ENCODE data around the gene ERICH6B.

Gene ERICH6B

GRCh38 chr13:45598597-45598996 lies 16.9 kb downstream of the ERICH6B start:
- no peak for DNase-seq

- DNase-seq, result no peak
Observed at GRCh38 chr13:45596800-45597475, 18.6 kb downstream of the ERICH6B start.

- DNase-seq, result no peak
Observed at GRCh38 chr13:45595965-45596364, 19.6 kb downstream of the ERICH6B start.

- DNase-seq, result no peak
Observed at GRCh38 chr13:45594764-45595163, 20.8 kb downstream of the ERICH6B start.

- DNase-seq, result no peak
Observed at GRCh38 chr13:45594227-45594626, 21.3 kb downstream of the ERICH6B start.

- no peak for DNase-seq
Observed at GRCh38 chr13:45592758-45593157, 22.8 kb downstream of the ERICH6B start.

- no peak for DNase-seq
Observed at GRCh38 chr13:45590066-45590465, 25.5 kb downstream of the ERICH6B start.

GRCh38 chr13:45587897-45588296 lies 27.6 kb downstream of the ERICH6B start:
- no peak for DNase-seq

GRCh38 chr13:45584816-45585215 lies 30.7 kb downstream of the ERICH6B start:
- DNase-seq, result no peak

GRCh38 chr13:45582408-45583076 lies 33.0 kb downstream of the ERICH6B start:
- no peak for DNase-seq

- no peak for DNase-seq
Observed at GRCh38 chr13:45576466-45576865, 39.1 kb downstream of the ERICH6B start.

GRCh38 chr13:45575830-45576180 lies 39.7 kb downstream of the ERICH6B start:
- no peak for DNase-seq

- no peak for DNase-seq
Observed at GRCh38 chr13:45575146-45575829, 40.3 kb downstream of the ERICH6B start.

- DNase-seq, result no peak
Observed at GRCh38 chr13:45565331-45565730, 50.2 kb downstream of the ERICH6B start.

GRCh38 chr13:45564133-45564776 lies 51.3 kb downstream of the ERICH6B start:
- DNase-seq, result peak; percentile 34

- no peak for DNase-seq
Observed at GRCh38 chr13:45554604-45555109, 60.9 kb downstream of the ERICH6B start.

- DNase-seq, result no peak
Observed at GRCh38 chr13:45548281-45548680, 67.3 kb downstream of the ERICH6B start.

GRCh38 chr13:45546410-45546765 lies 69.2 kb downstream of the ERICH6B start:
- DNase-seq, result no peak

GRCh38 chr13:45545686-45546409 lies 69.7 kb downstream of the ERICH6B start:
- no peak for DNase-seq

- DNase-seq, result no peak
Observed at GRCh38 chr13:45544520-45544919, 71.0 kb downstream of the ERICH6B start.

- DNase-seq, result no peak
Observed at GRCh38 chr13:45542878-45543277, 72.7 kb downstream of the ERICH6B start.

- no peak for DNase-seq
Observed at GRCh38 chr13:45542391-45542790, 73.1 kb downstream of the ERICH6B start.

- no peak for DNase-seq
Observed at GRCh38 chr13:45541806-45542205, 73.7 kb downstream of the ERICH6B start.
